OCI-LY1 (cell line): ENCODE data around the gene SLC35F4.

ENCODE experiments used
- EZH2 ChIP-seq: fragments of 200-600 bp; sonication (generic), shearing (Covaris generic); IDR thresholded peaks from 2 replicates; pipeline ENCODE4 v1.8.0; 2017; ENCODE audit warnings: borderline replicate concordance, mixed run types, mild to moderate bottlenecking, antibody characterized with exemption, low read length, moderate library complexity, mixed read lengths
- TF ChIP-seq, protein P1 (sequence below): fragments of 200-600 bp; sonication (generic), shearing (Covaris generic); IDR thresholded peaks from 2 replicates; pipeline ENCODE4 v1.5.1; 2017; ENCODE audit warnings: mild to moderate bottlenecking, antibody characterized with exemption, low read length, moderate library complexity, mixed read lengths

- TF ChIP-seq, protein P1, sequence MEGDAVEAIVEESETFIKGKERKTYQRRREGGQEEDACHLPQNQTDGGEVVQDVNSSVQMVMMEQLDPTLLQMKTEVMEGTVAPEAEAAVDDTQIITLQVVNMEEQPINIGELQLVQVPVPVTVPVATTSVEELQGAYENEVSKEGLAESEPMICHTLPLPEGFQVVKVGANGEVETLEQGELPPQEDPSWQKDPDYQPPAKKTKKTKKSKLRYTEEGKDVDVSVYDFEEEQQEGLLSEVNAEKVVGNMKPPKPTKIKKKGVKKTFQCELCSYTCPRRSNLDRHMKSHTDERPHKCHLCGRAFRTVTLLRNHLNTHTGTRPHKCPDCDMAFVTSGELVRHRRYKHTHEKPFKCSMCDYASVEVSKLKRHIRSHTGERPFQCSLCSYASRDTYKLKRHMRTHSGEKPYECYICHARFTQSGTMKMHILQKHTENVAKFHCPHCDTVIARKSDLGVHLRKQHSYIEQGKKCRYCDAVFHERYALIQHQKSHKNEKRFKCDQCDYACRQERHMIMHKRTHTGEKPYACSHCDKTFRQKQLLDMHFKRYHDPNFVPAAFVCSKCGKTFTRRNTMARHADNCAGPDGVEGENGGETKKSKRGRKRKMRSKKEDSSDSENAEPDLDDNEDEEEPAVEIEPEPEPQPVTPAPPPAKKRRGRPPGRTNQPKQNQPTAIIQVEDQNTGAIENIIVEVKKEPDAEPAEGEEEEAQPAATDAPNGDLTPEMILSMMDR, result no peak
- TF ChIP-seq EZH2, result no peak
These were observed 209.0 kb downstream of the SLC35F4 start for GRCh38 chr14:57656853-57657252.
